ENCODE measurements around the gene KMT2C.

DNA sequence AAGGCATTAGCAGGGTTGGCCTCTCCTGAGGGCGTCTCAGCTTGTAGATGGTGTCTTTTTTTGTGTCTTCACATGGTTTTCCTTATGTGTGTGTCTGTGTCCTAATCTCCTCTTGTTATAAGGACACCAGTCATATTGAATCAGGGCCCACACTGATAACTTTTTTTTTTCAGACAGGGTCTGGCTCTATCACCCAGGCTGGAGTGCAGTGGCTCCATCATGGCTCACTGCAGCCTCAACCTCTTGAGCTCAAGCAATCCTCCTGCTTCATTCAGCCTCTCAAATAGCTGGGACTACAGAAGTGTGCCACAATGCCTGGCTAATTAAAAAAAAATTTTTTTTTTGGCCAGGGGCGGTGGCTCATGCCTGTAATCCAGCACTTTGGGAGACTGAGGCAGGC, 41.3 kb upstream of the KMT2C start:
- no peak for TF ChIP-seq EZH2 (IDR thresholded peaks at IDR 0.05; ENCODE audit: low read depth, low read length, severe bottlenecking)
- TF ChIP-seq, protein P1, sequence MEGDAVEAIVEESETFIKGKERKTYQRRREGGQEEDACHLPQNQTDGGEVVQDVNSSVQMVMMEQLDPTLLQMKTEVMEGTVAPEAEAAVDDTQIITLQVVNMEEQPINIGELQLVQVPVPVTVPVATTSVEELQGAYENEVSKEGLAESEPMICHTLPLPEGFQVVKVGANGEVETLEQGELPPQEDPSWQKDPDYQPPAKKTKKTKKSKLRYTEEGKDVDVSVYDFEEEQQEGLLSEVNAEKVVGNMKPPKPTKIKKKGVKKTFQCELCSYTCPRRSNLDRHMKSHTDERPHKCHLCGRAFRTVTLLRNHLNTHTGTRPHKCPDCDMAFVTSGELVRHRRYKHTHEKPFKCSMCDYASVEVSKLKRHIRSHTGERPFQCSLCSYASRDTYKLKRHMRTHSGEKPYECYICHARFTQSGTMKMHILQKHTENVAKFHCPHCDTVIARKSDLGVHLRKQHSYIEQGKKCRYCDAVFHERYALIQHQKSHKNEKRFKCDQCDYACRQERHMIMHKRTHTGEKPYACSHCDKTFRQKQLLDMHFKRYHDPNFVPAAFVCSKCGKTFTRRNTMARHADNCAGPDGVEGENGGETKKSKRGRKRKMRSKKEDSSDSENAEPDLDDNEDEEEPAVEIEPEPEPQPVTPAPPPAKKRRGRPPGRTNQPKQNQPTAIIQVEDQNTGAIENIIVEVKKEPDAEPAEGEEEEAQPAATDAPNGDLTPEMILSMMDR (IDR thresholded peaks at IDR 0.05; ENCODE audit: control extremely low read depth in 1 of 3, insufficient read depth in 1 of 3, low read depth in 1 of 3, low read length in 3 of 3) = no peak
- TF ChIP-seq MAFK (IDR thresholded peaks at IDR 0.05; ENCODE audit: low read depth, low read length) = no peak
- TF ChIP-seq GTF2F1 (IDR thresholded peaks at IDR 0.05; ENCODE audit: borderline replicate concordance, low read depth, low read length) = no peak
- TF ChIP-seq POLR2AphosphoS5 (IDR thresholded peaks at IDR 0.05; ENCODE audit: low read depth, low read length) = no peak
- TF ChIP-seq KDM5A (IDR thresholded peaks at IDR 0.05; ENCODE audit: low read length) = no peak
- no peak for TF ChIP-seq YY1 (IDR thresholded peaks at IDR 0.05; ENCODE audit: low read depth, low read length)
- TF ChIP-seq CREB1 (IDR thresholded peaks at IDR 0.05) = no peak
- TF ChIP-seq POLR2A (IDR thresholded peaks at IDR 0.05; ENCODE audit: control extremely low read depth in 1 of 2, low read depth in 2 of 2, low read length in 2 of 2) = no peak
- TF ChIP-seq SIN3A (conservative IDR thresholded peaks at IDR 0.05 in 1 of 2, IDR thresholded peaks at IDR 0.05 in 1 of 2; ENCODE audit: low read depth in 1 of 2, low read length in 2 of 2) = no peak
- TF ChIP-seq CEBPB (IDR thresholded peaks at IDR 0.05; ENCODE audit: low read depth, low read length) = no peak

Data from H1 (cell line).